HepG2 (cell line): Measurements from ENCODE around the gene VPS52. TPM values are rescaled to one million over a fixed set of nuclear protein-coding genes. Genes with fewer than 3 reads are reported as not detected.

Experiments
- ATF3 ChIP-seq: sonication (generic); formaldehyde crosslinking; IDR thresholded peaks from 2 replicates; pipeline ENCODE4 v1.4.0; 2020; ENCODE audit warnings: missing genetic modification reagents
- DMTF1 ChIP-seq: sonication (generic); formaldehyde crosslinking; IDR thresholded peaks from 2 replicates; pipeline ENCODE4 v1.4.0; 2020; ENCODE audit warnings: mild to moderate bottlenecking, missing genetic modification reagents
- ELK4 ChIP-seq: sonication (generic); formaldehyde crosslinking; IDR thresholded peaks from 2 replicates; pipeline ENCODE4 v1.9.0; 2021; ENCODE audit warnings: missing genetic modification reagents, borderline replicate concordance
- HIVEP1 ChIP-seq: sonication (generic); formaldehyde crosslinking; IDR thresholded peaks from 2 replicates; pipeline ENCODE4 v1.4.0; 2020; ENCODE audit warnings: mild to moderate bottlenecking, missing genetic modification reagents
- KLF6 ChIP-seq: IDR thresholded peaks from 2 replicates; pipeline ENCODE4 v1.8.0; 2016; ENCODE audit warnings: missing biosample characterization, missing genetic modification reagents
- NCOA5 ChIP-seq: sonication (generic); formaldehyde crosslinking; IDR thresholded peaks from 2 replicates; pipeline ENCODE4 v1.4.0; 2020; ENCODE audit warnings: missing genetic modification reagents
- TRAFD1 ChIP-seq: sonication (generic); formaldehyde crosslinking; IDR thresholded peaks from 2 replicates; pipeline ENCODE4 v1.5.1; 2020; ENCODE audit warnings: missing genetic modification reagents, mild to moderate bottlenecking, borderline replicate concordance
- ZKSCAN1 ChIP-seq: fragments of 150-350 bp; IDR thresholded peaks from 2 replicates; pipeline ENCODE4 v1.6.1; 2014; ENCODE audit warnings: low read length
- ZNF205 ChIP-seq: IDR thresholded peaks from 2 replicates; pipeline ENCODE4 v1.6.1; 2018; ENCODE audit warnings: missing biosample characterization, missing genetic modification reagents
- ZNF318 ChIP-seq: sonication (generic); formaldehyde crosslinking; IDR thresholded peaks from 2 replicates; pipeline ENCODE4 v1.4.0; 2020; ENCODE audit warnings: mild to moderate bottlenecking, missing genetic modification reagents
- ZNF879 ChIP-seq: sonication (generic); formaldehyde crosslinking; IDR thresholded peaks from 2 replicates; pipeline ENCODE4 v1.8.1; 2023; ENCODE audit warnings: missing genetic modification reagents
- ZXDC ChIP-seq: sonication (generic); formaldehyde crosslinking; IDR thresholded peaks from 2 replicates; pipeline ENCODE4 v1.5.0; 2020; ENCODE audit warnings: mild to moderate bottlenecking, missing genetic modification reagents
- polyA plus RNA-seq, 8 experiments: library from polyadenylated mRNA; depleted of rRNA in 3 of 8; stranded (reverse) in 7 of 8; unstranded in 1 of 8; fragments of >200 nt; fragmentation: Illumina TruSeq in 4 of 8; extraction: Trizol in 4 of 8; gene quantifications; 2 replicates each; pipeline versions ENCODE4 v1.2.1 to v1.2.3, GENCODE V29; 2011 to 2016; ENCODE audit warnings: low read depth in 4 of 8, missing spikeins in 1 of 8, mixed read lengths in 1 of 8; ENCODE audit not compliant: insufficient read depth in 1 of 8
- total RNA-seq, 5 experiments: library from RNA; depleted of rRNA; stranded (reverse); fragments of >200 nt; fragmentation: Illumina TruSeq; extraction: Trizol; gene quantifications; 2 replicates each; pipeline ENCODE4 v1.2.3, GENCODE V29; 2016; ENCODE audit warnings: low read depth in 1 of 5

Gene VPS52
- total and polyA plus RNA-seq, 2 of the 13 experiments (the other 11 are each of a cell fraction or from before 2014, with no cell fraction given), result 48.9 to 85.5 TPM

GRCh38 chr6:33288141-33288920 is 16.7 kb upstream of the VPS52 start (continued):
- TF ChIP-seq ZNF318 (CRISPR knock-in tag) (no peak), ZNF879 (CRISPR knock-in tag) (no peak), ELK4 (CRISPR knock-in tag) (no peak), HIVEP1 (CRISPR knock-in tag) (no peak), ZNF205 (CRISPR knock-in tag) (no peak), NCOA5 (CRISPR knock-in tag) (no peak), TRAFD1 (CRISPR knock-in tag) (no peak), DMTF1 (CRISPR knock-in tag) (no peak), KLF6 (no peak), ZKSCAN1 (no peak), ATF3 (no peak), ZXDC (no peak)
